GM23338 (cell line): ENCODE measurements around the gene TRDMT1. TPM values are rescaled to one million over a fixed set of nuclear protein-coding genes. Genes with fewer than 3 reads are reported as not detected.

Experiments used
- ATAC-seq: fragments of 200-7000 bp; cut with Tn5 transposase; 3 replicates; pipeline ENCODE4 v1.9.1; 2020
- DNase-seq: peaks from one replicate; pipeline ENCODE4 v3.0.0-alpha.2; 2015; ENCODE audit warnings: low spot score
- H2AFZ ChIP-seq: fragments of 200-600 bp; sonication (generic); 2 replicates; pipeline ENCODE4 v1.8.0; 2016; ENCODE audit warnings: antibody characterized with exemption, mild to moderate bottlenecking, moderate library complexity
- H3F3A ChIP-seq: fragments of 200-600 bp; sonication (generic); replicated peaks from 2 replicates; pipeline ENCODE4 v1.8.0; 2017; ENCODE audit warnings: antibody characterized with exemption, mixed run types, low read depth
- H3K27ac ChIP-seq: fragments of 200-600 bp; sonication (generic); 2 replicates; pipeline ENCODE4 v1.6.1; 2016; ENCODE audit warnings: low read depth
- H3K27me3 ChIP-seq: fragments of 200-600 bp; sonication (generic); 2 replicates; pipeline ENCODE4 v1.8.0; 2016; ENCODE audit warnings: mild to moderate bottlenecking, mixed run types, moderate library complexity; ENCODE audit not compliant: insufficient read depth
- H3K36me3 ChIP-seq: fragments of 200-600 bp; sonication (generic); 2 replicates; pipeline ENCODE4 v1.8.0; 2016; ENCODE audit warnings: mild to moderate bottlenecking; ENCODE audit not compliant: insufficient read depth
- H3K4me1 ChIP-seq: fragments of 200-600 bp; sonication (generic); 2 replicates; pipeline ENCODE4 v1.8.0; 2016; ENCODE audit warnings: mild to moderate bottlenecking, moderate library complexity; ENCODE audit not compliant: insufficient read depth
- H3K4me2 ChIP-seq: fragments of 200-600 bp; sonication (generic); 2 replicates; pipeline ENCODE4 v1.7.1; 2017; ENCODE audit warnings: mixed run types
- H3K4me3 ChIP-seq: fragments of 200-600 bp; sonication (generic); 2 replicates; pipeline ENCODE4 v1.6.1; 2016; ENCODE audit warnings: mixed run types
- H3K79me2 ChIP-seq: fragments of 200-600 bp; sonication (generic); replicated peaks from 2 replicates; pipeline ENCODE4 v1.8.0; 2017; ENCODE audit warnings: mild to moderate bottlenecking; ENCODE audit not compliant: insufficient read depth
- H3K9me2 ChIP-seq: fragments of 200-600 bp; sonication (generic); 2 replicates; pipeline ENCODE4 v1.8.0; 2017; ENCODE audit not compliant: insufficient read depth
- H4K20me1 ChIP-seq: fragments of 200-600 bp; sonication (generic); replicated peaks from 2 replicates; pipeline ENCODE4 v1.8.0; 2017; ENCODE audit warnings: mild to moderate bottlenecking; ENCODE audit not compliant: insufficient read depth
- H3K27ac Mint-ChIP-seq: 2 replicates; pipeline ENCODE4 v1.8.0; 2020; ENCODE audit warnings: inconsistent platforms, mild to moderate bottlenecking, moderate library complexity, mixed read lengths
- H3K27me3 Mint-ChIP-seq: 3 replicates; pipeline ENCODE4 v1.8.0; 2022; ENCODE audit warnings: low read depth, mild to moderate bottlenecking, moderate library complexity, mixed read lengths, inconsistent platforms; ENCODE audit not compliant: insufficient read depth, poor library complexity
- H3K36me3 Mint-ChIP-seq: 3 replicates; pipeline ENCODE4 v1.8.0; 2021; ENCODE audit warnings: low read depth, mild to moderate bottlenecking, inconsistent platforms, moderate library complexity, mixed read lengths
- H3K4me1 Mint-ChIP-seq: 3 replicates; pipeline ENCODE4 v1.8.0; 2020; ENCODE audit warnings: mild to moderate bottlenecking, inconsistent platforms, mixed read lengths
- H3K4me3 Mint-ChIP-seq: 3 replicates; pipeline ENCODE4 v1.8.0; 2021; ENCODE audit warnings: moderate library complexity, mild to moderate bottlenecking, inconsistent platforms, mixed read lengths
- H3K9me3 Mint-ChIP-seq: 3 replicates; pipeline ENCODE4 v1.8.0; 2020; ENCODE audit warnings: moderate library complexity, mild to moderate bottlenecking, inconsistent platforms, mixed read lengths
- CREB1 ChIP-seq: fragments of 250-450 bp; sonication (Bioruptor Pico); IDR thresholded peaks from 2 replicates; pipeline ENCODE4 v1.5.0; 2020; ENCODE audit warnings: low read depth, mild to moderate bottlenecking, moderate library complexity
- CTCF ChIP-seq, 2 experiments: fragments of 200-600 bp in 1 of 2; sonication (generic) in 1 of 2; conservative IDR thresholded peaks; 2 replicates each; pipeline versions ENCODE4 v1.5.1 to v1.6.1; 2016 to 2017; ENCODE audit warnings: antibody characterized with exemption in 2 of 2, low read depth in 2 of 2, mild to moderate bottlenecking in 2 of 2, moderate library complexity in 1 of 2
- EZH2phosphoT487 ChIP-seq: fragments of 200-600 bp; sonication (generic); IDR thresholded peaks from one replicate; pipeline ENCODE4 v1.8.1; 2018; ENCODE audit warnings: antibody characterized with exemption; ENCODE audit not compliant: unreplicated experiment
- REST ChIP-seq: IDR thresholded peaks from one replicate; pipeline ENCODE4 v1.6.1; 2018; ENCODE audit warnings: antibody characterized with exemption; ENCODE audit not compliant: unreplicated experiment
- STAT1 ChIP-seq: IDR thresholded peaks from one replicate; pipeline ENCODE4 v1.6.1; 2016; ENCODE audit warnings: antibody characterized with exemption; ENCODE audit not compliant: unreplicated experiment
- ZNF114 ChIP-seq: fragments of 250-450 bp; sonication (Bioruptor Pico); IDR thresholded peaks from 2 replicates; pipeline ENCODE4 v1.5.0; 2020; ENCODE audit warnings: mild to moderate bottlenecking, moderate library complexity
- ZNF331 ChIP-seq: fragments of 250-450 bp; sonication (Bioruptor Pico); IDR thresholded peaks from 2 replicates; pipeline ENCODE4 v1.5.0; 2020; ENCODE audit warnings: low read depth, mild to moderate bottlenecking, moderate library complexity
- polyA plus RNA-seq: library from polyadenylated mRNA; unstranded; fragments of >200 nt; fragmentation: Nextera tagmentation; extraction: Ambion mirVana; gene quantifications from 2 replicates; pipeline ENCODE4 v1.2.1, GENCODE V29; 2016
- total RNA-seq: library from RNA; depleted of rRNA; stranded (reverse); fragments of >200 nt; shearing (Covaris generic); gene quantifications from 2 replicates; pipeline ENCODE4 v1.2.3, GENCODE V29; 2014
- TF ChIP-seq, protein P1 (sequence below): IDR thresholded peaks from 2 replicates; pipeline ENCODE4 v1.6.1; 2016; ENCODE audit warnings: antibody characterized with exemption

TRDMT1 gene
- total and polyA plus RNA-seq, 2 experiments from 2014 or later: 16.0 to 37.7 TPM

- Histone ChIP-seq H3K4me1 (peaks cover 37% of the 10 kb centered on the region), H3K79me2 (peaks cover 23% of the 10 kb centered on the region), H3K27ac (peak overlapping the region; percentile 80), H3K36me3 (no peaks in the 10 kb centered on the region), H3F3A (no peaks in the 10 kb centered on the region), H3K9me2 (no peaks in the 10 kb centered on the region), H3K27me3 (no peaks in the 10 kb centered on the region), H4K20me1 (no peaks in the 10 kb centered on the region), H2AFZ (peak overlapping the region; percentile 28), H3K4me2 (peak overlapping the region; percentile 93), H3K4me3 (peak overlapping the region; percentile 87)
- no peak for TF ChIP-seq EZH2phosphoT487
- TF ChIP-seq, protein P1, sequence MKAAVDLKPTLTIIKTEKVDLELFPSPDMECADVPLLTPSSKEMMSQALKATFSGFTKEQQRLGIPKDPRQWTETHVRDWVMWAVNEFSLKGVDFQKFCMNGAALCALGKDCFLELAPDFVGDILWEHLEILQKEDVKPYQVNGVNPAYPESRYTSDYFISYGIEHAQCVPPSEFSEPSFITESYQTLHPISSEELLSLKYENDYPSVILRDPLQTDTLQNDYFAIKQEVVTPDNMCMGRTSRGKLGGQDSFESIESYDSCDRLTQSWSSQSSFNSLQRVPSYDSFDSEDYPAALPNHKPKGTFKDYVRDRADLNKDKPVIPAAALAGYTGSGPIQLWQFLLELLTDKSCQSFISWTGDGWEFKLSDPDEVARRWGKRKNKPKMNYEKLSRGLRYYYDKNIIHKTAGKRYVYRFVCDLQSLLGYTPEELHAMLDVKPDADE: no peak
- TF ChIP-seq ZNF114 (CRISPR knock-in tag): no peak
- TF ChIP-seq REST: no peak
- no peak for TF ChIP-seq CREB1
- no peak for TF ChIP-seq ZNF331
- H3K27me3 Mint-ChIP-seq: no peaks in the 10 kb centered on the region
- DNase-seq (no peak), ATAC-seq (no peak)
- no peaks in the 10 kb centered on the region for H3K36me3 Mint-ChIP-seq
- peak overlapping the region; percentile 91 for H3K4me3 Mint-ChIP-seq
- no peaks in the 10 kb centered on the region for H3K9me3 Mint-ChIP-seq
- peaks cover 56% of the 10 kb centered on the region for H3K4me1 Mint-ChIP-seq
- peak overlapping the region; percentile 97 for H3K27ac Mint-ChIP-seq
Measured at GRCh38 chr10:17201794-17202116, 283 bp upstream of the TRDMT1 start.

DNA sequence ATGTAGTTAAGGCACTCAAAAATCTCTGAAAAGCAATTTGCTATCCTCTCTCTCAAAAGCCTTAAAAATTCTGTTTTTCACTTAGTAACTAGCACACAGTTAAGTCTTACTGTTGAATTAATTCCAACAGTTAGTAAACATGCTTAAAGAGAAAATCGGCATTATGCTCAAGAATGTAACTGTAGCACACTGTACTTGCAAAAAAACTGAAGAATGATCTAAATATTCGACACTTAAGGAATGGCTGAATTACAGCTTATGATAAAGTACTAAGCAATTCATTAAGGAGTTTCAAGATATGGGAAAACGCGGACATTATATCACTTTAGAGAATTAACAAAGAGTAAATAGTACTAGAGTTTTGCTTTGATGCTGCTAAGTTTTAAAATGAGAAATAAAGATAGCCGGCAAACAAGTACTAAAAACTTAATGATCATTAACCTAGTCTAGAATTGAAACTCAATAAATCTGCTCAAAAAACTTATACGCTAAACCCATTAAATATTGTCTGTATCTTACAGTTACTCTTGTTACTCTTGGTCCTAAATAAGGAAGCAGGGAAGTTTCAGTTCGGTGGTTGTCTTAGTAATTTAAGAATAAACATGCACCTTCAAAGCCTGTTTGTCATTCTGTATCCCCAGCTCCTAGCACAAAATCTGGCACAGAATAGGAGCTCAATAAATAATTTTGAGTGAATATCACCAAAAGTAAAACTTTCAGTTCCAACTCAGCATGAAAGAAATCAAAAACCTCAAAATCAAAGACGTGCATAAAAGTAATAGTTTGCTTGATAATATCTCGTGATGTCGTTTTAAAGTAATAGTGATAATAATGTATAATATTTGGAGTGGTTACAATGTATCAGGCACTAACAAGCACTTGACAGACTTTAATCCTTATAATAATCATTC lies 1.2 kb downstream of the TRDMT1 start:
- Histone ChIP-seq H3K27me3 (no peaks in the 10 kb centered on the region), H3K4me3 (peak overlapping the region; percentile 87), H3K4me1 (peaks cover 48% of the 10 kb centered on the region), H3K27ac (peak overlapping the region; percentile 90), H3K36me3 (no peaks in the 10 kb centered on the region), H3K9me2 (no peaks in the 10 kb centered on the region), H4K20me1 (no peaks in the 10 kb centered on the region), H3K4me2 (peak overlapping the region; percentile 93), H3K79me2 (peaks cover 37% of the 10 kb centered on the region), H3F3A (no peaks in the 10 kb centered on the region), H2AFZ (peak overlapping the region; percentile 94)
- ATAC-seq (no peak), DNase-seq (no peak)
- peak overlapping the region; percentile 91 for H3K4me3 Mint-ChIP-seq
- peak overlapping the region; percentile 97 for H3K27ac Mint-ChIP-seq
- peaks cover 62% of the 10 kb centered on the region for H3K4me1 Mint-ChIP-seq
- H3K27me3 Mint-ChIP-seq: no peaks in the 10 kb centered on the region
- peaks cover 3% of the 10 kb centered on the region; the same call in 2 of the 3 replicates for H3K36me3 Mint-ChIP-seq
- H3K9me3 Mint-ChIP-seq: peaks cover 2% of the 10 kb centered on the region; the same call in 1 of the 3 replicates
- TF ChIP-seq CTCF (conservative IDR thresholded peaks at IDR 0.05; ENCODE audit: low read depth in 2 of 2) (no peak), EZH2phosphoT487 (no peak), CREB1 (no peak), STAT1 (no peak)
- TF ChIP-seq, protein P1: no peak
